Neural cell (in vitro differentiated cells): ENCODE data around the gene CYP2E1.
"Not testable (repeated sequence)": the region's sequence is repeated elsewhere in the genome, so short reads cannot be mapped to it uniquely, and the experiment has no call there.

Experiments used
- CTCF ChIP-seq: fragments of 450-650 bp; IDR thresholded peaks from 2 replicates; pipeline ENCODE4 v1.5.1; 2014; ENCODE audit warnings: antibody characterized with exemption, mild to moderate bottlenecking, moderate library complexity; ENCODE audit not compliant: poor library complexity, severe bottlenecking
- SMC3 ChIP-seq: fragments of 450-650 bp; conservative IDR thresholded peaks from 2 replicates; pipeline ENCODE4 v1.6.1; 2014; ENCODE audit warnings: antibody characterized with exemption, mild to moderate bottlenecking, moderate library complexity; ENCODE audit not compliant: poor library complexity

GRCh38 chr10:133518517-133518916 is 8.6 kb upstream of the CYP2E1 start:
- TF ChIP-seq CTCF, SMC3: not testable (repeated sequence)
